ENCODE data around the gene PTPRN2.

DNA sequence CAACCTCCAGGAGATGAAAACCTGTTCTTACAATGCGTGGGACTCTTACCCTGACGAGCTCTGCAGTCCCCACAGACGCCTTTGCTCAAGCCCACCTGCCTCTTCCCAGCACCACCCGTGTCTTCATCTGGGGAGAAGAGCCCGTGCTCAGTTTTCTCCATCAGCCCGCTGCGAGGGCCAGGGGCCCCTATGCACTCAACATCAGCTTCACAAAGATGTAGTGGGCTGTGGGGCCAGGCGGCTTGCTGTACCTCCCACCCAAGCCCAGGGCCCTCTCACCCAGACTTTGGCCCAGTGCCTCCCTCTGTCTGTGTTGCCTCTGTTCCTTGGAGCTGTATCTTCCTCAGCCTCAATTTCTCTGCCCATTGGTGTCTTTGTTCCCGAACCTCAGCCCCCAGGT lies 814.3 kb downstream of the PTPRN2 start:
- TF ChIP-seq, protein P1, sequence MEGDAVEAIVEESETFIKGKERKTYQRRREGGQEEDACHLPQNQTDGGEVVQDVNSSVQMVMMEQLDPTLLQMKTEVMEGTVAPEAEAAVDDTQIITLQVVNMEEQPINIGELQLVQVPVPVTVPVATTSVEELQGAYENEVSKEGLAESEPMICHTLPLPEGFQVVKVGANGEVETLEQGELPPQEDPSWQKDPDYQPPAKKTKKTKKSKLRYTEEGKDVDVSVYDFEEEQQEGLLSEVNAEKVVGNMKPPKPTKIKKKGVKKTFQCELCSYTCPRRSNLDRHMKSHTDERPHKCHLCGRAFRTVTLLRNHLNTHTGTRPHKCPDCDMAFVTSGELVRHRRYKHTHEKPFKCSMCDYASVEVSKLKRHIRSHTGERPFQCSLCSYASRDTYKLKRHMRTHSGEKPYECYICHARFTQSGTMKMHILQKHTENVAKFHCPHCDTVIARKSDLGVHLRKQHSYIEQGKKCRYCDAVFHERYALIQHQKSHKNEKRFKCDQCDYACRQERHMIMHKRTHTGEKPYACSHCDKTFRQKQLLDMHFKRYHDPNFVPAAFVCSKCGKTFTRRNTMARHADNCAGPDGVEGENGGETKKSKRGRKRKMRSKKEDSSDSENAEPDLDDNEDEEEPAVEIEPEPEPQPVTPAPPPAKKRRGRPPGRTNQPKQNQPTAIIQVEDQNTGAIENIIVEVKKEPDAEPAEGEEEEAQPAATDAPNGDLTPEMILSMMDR (conservative IDR thresholded peaks at IDR 0.05; ENCODE audit: low read length): no peak
- TF ChIP-seq EZH2phosphoT487 (IDR thresholded peaks at IDR 0.05; ENCODE audit: borderline replicate concordance, low read depth, low read length): no peak

All from OCI-LY7 (cell line).